ENCODE results near the gene CSRNP3. TPM values are rescaled to one million over a fixed set of nuclear protein-coding genes. Genes with fewer than 3 reads are reported as not detected.

CSRNP3 gene
- total and polyA plus RNA-seq, 7 donors = 0.96 to 6.6 (median 3.9) TPM

- intact Hi-C loops (cut with DNase I) = loop anchor here (5.0 kb wide), 1 partner anchor 296 kb away; no protein-coding TSS in a partner anchor
Observed at GRCh38 chr2:165697748-165698443, 228.4 kb downstream of the CSRNP3 start.

GRCh38 chr2:165698444-165698884 is 229.0 kb downstream of the CSRNP3 start:
- no peaks in the 10 kb centered on the region for H3K27me3 ChIP-seq
- no peak for DNase-seq
- TF ChIP-seq CTCF (IDR thresholded peaks at IDR 0.05) (peak in 2 of 4 experiments; percentile 10 to 16), POLR2A (IDR thresholded peaks at IDR 0.05) (no peak)
- intact Hi-C loops (cut with DNase I) = loop anchor here (5.0 kb wide), 1 partner anchor 296 kb away; no protein-coding TSS in a partner anchor
- H3K9me3 ChIP-seq = no peaks in the 10 kb centered on the region
- no peaks in the 10 kb centered on the region for H3K36me3 ChIP-seq
- H3K27ac ChIP-seq = no peak overlapping the region
- H3K4me3 ChIP-seq = no peak overlapping the region
- H3K4me1 ChIP-seq = no peaks in the 10 kb centered on the region
- WGBS, 2 donors = 1 to 2% methylated on average over 4 of the region's 4 CpGs

More at GRCh38 chr2:165697748-165698443, 228.4 kb downstream of the CSRNP3 start:
- Histone ChIP-seq H3K4me1 (no peaks in the 10 kb centered on the region), H3K27ac (no peak overlapping the region), H3K9me3 (no peaks in the 10 kb centered on the region), H3K36me3 (no peaks in the 10 kb centered on the region), H3K4me3 (no peak overlapping the region), H3K27me3 (no peaks in the 10 kb centered on the region)
- 88 to 94% methylated on average over 4 of the region's 4 CpGs for whole genome bisulfite sequencing, 2 donors
- no peak for DNase-seq
- TF ChIP-seq POLR2AphosphoS5 (IDR thresholded peaks at IDR 0.05) (no peak), POLR2A (IDR thresholded peaks at IDR 0.05) (no peak), CTCF (IDR thresholded peaks at IDR 0.05) (no peak), EP300 (IDR thresholded peaks at IDR 0.05) (no peak)

- no peak for DNase-seq
- Histone ChIP-seq H3K27ac (no peak overlapping the region), H3K9me3 (no peaks in the 10 kb centered on the region), H3K27me3 (no peaks in the 10 kb centered on the region), H3K4me1 (no peaks in the 10 kb centered on the region), H3K4me3 (no peak overlapping the region), H3K36me3 (no peaks in the 10 kb centered on the region)
- TF ChIP-seq POLR2AphosphoS5 (IDR thresholded peaks at IDR 0.05) (no peak), CTCF (IDR thresholded peaks at IDR 0.05) (no peak), EP300 (IDR thresholded peaks at IDR 0.05) (no peak), POLR2A (IDR thresholded peaks at IDR 0.05) (no peak)
- 89 to 92% methylated on average over 2 of the region's 2 CpGs for WGBS, 2 donors
- intact Hi-C loops (cut with DNase I) = loop anchor here (5.0 kb wide), 1 partner anchor 298 kb away; no protein-coding TSS in a partner anchor
Observed at GRCh38 chr2:165699946-165700345, 230.4 kb downstream of the CSRNP3 start.

GRCh38 chr2:165700531-165700930 is 231.0 kb downstream of the CSRNP3 start:
- no peaks in the 10 kb centered on the region for H3K9me3 ChIP-seq
- H3K4me1 ChIP-seq = no peaks in the 10 kb centered on the region
- no peak for TF ChIP-seq EP300 (IDR thresholded peaks at IDR 0.05)
- TF ChIP-seq POLR2A (IDR thresholded peaks at IDR 0.05) = no peak
- no peak for TF ChIP-seq POLR2AphosphoS5 (IDR thresholded peaks at IDR 0.05)
- no peak for TF ChIP-seq CTCF (IDR thresholded peaks at IDR 0.05)
- DNase-seq = no peak
- H3K27ac ChIP-seq = no peak overlapping the region
- intact Hi-C loops (cut with DNase I) = no loop called here
- no peaks in the 10 kb centered on the region for H3K27me3 ChIP-seq
- WGBS, 2 donors = 82 to 92% methylated on average over 5 of the region's 5 CpGs
- no peaks in the 10 kb centered on the region for H3K36me3 ChIP-seq
- H3K4me3 ChIP-seq = no peak overlapping the region

Data from sigmoid colon (tissue), 7 donors.